Suprapubic skin (tissue), 4 donors: Measurements from ENCODE around the gene CBLB.

ENCODE experiments used
- EP300 ChIP-seq: sonication (generic); formaldehyde crosslinking; IDR thresholded peaks from one replicate; pipeline ENCODE4 v1.6.1; 2017; ENCODE audit warnings: antibody characterized with exemption
- POLR2A ChIP-seq, 2 donors: fragments of 450-650 bp; IDR thresholded peaks; one replicate each; pipeline ENCODE4 v1.6.1; 2017; ENCODE audit warnings: antibody characterized with exemption in 2 of 2, mild to moderate bottlenecking in 2 of 2, moderate library complexity in 2 of 2
- POLR2AphosphoS5 ChIP-seq, 3 donors: sonication (generic); formaldehyde crosslinking; IDR thresholded peaks; one replicate each; pipeline ENCODE4 v1.6.1; 2017; ENCODE audit warnings: antibody characterized with exemption in 3 of 3
- TF ChIP-seq, protein P1 (sequence below), 2 donors: fragments of 200-600 bp in 1 of 2; fragments of 450-650 bp in 1 of 2; sonication (generic) in 1 of 2; IDR thresholded peaks; one replicate each; pipeline ENCODE4 v1.5.1; 2016 to 2019; ENCODE audit warnings: antibody characterized with exemption in 2 of 2, mild to moderate bottlenecking in 1 of 2, moderate library complexity in 1 of 2

DNA sequence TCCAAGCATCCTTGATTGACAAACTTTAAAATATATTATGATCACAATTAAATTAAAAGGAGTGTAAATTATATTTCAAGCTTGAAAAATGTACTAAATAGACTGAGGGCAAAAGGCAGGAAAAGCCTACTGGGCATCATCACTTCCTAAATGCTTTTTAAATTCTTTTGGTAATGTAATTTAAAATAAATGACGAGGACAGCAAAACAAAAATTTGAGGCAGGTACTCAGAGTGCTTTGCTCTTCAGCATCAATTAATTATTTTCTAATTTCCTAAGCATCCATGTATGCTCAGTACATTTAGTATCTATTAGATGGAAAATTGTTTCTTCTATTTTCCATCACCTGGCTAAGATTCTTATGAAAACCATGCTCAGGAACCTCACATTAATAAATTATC lies 5.2 kb downstream of the CBLB start:
- TF ChIP-seq, protein P1, sequence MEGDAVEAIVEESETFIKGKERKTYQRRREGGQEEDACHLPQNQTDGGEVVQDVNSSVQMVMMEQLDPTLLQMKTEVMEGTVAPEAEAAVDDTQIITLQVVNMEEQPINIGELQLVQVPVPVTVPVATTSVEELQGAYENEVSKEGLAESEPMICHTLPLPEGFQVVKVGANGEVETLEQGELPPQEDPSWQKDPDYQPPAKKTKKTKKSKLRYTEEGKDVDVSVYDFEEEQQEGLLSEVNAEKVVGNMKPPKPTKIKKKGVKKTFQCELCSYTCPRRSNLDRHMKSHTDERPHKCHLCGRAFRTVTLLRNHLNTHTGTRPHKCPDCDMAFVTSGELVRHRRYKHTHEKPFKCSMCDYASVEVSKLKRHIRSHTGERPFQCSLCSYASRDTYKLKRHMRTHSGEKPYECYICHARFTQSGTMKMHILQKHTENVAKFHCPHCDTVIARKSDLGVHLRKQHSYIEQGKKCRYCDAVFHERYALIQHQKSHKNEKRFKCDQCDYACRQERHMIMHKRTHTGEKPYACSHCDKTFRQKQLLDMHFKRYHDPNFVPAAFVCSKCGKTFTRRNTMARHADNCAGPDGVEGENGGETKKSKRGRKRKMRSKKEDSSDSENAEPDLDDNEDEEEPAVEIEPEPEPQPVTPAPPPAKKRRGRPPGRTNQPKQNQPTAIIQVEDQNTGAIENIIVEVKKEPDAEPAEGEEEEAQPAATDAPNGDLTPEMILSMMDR (IDR thresholded peaks at IDR 0.05), result no peak
- TF ChIP-seq POLR2A (IDR thresholded peaks at IDR 0.05) (no peak), EP300 (no peak), POLR2AphosphoS5 (IDR thresholded peaks at IDR 0.05) (no peak)
